ENCODE results near the gene TRMT61A.
A peak's percentile ranks its signal among the peaks of the same experiment; 100 is the strongest.

Gene TRMT61A

GRCh38 chr14:103536693-103537092 is 7.7 kb downstream of the TRMT61A start:
- DNase-seq, result no peak

- DNase-seq, result no peak
These were observed 8.4 kb downstream of the TRMT61A start for GRCh38 chr14:103537175-103537990.

DNA sequence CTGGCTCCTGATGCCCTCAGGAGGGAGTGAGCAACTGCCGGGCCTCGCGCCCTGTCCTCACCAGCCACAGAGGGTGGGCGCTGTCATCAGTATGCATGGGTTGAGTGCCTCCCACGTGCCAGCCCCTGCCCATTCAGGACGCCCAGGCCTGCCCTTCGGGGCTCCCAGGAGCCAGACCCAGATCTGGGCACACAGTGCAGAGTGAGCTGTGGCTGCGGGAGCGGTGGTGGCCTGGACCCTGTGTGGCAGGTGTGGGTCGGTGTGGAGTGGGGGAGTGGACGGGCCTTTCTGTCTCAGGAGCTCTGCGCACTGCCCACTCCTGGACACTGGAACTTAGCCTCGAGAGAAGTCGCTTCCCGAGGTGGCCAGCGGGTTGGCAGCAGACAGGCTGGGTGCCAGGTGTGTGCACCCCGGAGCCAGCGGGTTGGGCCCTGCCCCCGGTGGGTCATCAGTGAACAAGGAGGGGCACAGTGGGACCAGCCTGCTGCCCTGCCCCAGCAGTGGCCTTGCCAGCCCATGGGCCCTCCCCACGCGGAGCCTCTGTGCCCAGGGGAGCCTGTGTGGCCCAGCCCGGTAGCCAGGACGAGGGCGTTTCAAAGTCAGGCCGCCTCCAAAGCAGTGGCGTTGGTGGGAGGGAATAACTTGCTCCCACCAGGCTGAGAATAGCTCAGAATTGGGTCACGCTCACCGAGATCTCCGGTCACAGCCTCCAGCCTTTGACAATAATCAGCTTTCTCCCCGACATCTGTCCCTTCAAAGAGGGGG is 9.5 kb downstream of the TRMT61A start:
- DNase-seq, result no peak

GRCh38 chr14:103539056-103539825 is 10.2 kb downstream of the TRMT61A start:
- DNase-seq, result no peak

- no peak for DNase-seq
These were observed 12.1 kb downstream of the TRMT61A start for GRCh38 chr14:103540821-103541708.

DNA sequence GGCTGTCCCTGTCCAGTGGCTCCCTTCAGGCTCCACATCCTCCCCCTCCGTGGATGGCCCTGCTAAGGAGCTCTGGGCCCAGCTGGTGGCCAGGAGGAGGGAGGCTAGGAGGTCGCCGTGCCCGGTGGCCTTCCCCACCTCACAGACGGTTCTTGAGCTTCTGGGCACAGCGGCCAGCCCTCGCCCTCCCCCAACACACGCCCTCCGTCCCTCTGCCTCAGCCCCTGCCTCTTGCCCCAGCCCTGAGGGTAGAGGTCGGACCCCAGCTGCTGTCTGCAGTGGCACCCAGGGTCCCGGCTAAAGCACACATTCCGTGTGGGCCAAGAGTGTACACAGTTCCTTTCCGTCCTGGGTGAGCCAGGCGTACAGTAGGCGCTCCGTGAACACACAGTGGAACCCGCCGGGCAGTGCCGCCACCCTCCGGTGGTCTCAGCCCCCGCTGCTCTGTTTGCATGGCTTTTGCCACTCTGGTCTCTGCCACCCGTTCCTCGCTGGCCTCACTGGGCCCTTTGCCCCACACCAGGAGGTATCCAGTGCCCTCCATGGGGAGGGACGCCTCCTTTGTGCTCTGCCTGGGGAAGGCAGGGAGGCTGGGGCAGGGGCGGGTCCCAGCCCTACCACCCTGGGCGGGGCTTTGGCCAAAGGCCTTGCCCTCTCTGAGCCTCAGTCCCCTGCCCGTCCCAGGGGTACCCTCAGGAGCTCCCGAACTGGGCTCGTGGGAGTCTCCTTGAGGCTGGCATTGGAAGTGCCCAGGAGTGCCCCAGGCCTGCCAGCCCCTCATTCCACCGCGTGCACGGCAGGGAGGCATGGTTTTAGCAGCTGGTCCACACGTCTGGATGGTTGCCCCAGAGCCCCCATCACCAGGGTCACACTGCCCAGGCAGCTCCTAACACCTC is 13.0 kb downstream of the TRMT61A start:
- no peak for DNase-seq

GRCh38 chr14:103542605-103543088 is 13.7 kb downstream of the TRMT61A start:
- DNase-seq, result no peak

- DNase-seq, result no peak
These were observed 14.1 kb downstream of the TRMT61A start for GRCh38 chr14:103543140-103543539.

DNA sequence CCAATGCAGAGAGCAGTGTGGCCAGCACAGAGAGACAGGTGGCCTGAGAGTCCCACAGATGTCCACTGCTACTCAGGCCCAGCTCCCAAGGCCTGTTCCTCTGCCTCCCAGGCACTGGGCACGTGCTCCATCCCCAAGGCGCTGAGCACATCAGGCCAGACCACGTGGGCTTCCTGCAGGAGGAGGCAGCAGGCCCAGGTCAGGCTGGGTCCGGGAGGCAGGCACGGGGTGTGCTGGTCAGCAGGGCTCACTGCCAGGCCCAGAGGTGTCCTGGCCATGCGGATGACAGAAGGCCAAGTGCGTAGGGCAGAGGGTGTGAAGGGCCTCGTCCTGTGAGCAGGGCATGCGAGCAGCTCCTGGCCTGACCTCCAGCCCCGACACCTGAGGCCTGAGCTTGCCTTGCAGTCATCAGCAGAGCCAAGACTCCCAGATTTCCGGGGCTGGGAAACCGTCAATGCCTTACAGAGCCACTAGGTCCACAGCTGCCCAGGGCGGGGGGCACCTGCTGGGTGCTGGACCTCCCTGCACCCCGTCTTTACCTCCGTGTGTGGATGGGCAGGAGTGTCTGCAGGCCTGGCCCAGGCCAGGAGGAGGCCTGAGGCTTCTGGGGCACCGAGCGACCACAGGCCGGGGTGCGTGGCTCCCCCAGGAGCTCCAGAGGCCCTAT is 14.9 kb downstream of the TRMT61A start:
- no peak for DNase-seq

DNA sequence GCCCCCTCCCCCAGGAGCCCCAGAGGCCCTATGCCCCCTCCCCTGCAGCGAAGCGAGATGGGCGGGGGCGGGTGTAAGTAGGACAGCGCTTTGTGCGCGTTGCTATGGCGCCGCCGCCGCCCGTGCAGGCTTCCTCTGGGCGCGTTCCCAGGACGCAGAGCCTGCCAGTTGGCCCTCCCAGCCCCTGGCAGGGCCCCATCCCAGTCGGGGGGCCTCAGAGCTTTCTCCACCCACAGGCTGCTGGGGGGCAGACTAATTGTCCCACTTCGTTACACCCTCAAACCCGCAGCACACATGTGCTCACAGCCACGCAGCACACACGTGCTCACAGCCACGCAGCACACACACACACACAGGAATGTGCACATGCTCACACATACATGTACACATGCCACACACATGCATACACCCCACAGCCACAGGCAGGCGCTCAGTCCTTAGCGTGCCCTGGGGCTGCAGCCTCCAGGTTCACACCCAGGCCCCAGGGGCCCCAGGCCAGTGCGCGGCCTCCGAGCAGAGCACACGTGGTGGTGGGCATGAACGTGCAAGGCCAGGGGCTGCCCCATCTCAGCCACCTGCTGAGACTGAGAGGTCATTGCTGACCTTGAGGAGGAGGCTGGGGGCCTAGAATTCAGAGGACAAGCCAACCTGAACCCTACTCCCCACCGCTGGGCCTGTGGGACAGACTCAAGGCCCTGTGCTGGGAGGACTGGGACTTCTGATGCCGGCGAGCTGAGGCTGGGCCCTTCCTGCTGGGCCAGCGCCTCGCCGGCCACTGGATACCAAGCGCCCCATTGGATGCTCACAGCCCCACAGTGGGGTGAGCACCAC is 15.6 kb downstream of the TRMT61A start:
- no peak for DNase-seq

DNA sequence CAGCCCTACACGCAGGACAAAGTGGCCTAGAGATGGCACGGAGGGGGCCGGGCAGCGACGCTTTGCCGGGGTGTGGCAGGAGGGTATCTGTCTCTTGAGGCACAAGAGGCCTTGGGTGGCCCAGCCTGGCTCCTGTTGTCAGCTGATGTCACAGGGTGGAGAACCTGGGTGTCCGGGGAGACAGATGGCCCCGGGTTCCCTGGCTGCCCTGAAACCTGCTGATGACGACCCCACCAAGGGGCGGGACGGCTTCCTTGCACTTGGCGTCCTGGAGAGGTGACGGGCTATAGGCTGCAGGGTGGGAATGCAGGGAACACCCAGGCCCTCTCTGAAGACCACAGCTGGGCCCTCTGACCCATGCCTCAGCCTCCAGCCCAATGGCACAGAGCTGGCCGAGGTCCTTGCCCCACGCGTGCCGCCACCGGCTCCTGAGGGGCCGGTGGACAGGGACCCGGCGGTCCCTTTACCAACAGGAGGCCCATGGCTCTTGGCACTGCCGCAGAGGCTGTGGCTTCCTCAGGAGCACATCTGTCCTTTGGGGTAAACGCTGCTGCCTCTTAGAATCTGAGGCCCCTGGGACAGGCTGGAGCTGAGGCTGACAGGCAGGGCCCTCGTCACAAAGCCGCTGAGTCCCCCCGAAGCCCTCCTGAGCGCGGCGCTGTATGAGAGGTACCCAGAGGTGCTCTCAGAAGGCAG is 16.4 kb downstream of the TRMT61A start:
- DNase-seq, result no peak

DNA sequence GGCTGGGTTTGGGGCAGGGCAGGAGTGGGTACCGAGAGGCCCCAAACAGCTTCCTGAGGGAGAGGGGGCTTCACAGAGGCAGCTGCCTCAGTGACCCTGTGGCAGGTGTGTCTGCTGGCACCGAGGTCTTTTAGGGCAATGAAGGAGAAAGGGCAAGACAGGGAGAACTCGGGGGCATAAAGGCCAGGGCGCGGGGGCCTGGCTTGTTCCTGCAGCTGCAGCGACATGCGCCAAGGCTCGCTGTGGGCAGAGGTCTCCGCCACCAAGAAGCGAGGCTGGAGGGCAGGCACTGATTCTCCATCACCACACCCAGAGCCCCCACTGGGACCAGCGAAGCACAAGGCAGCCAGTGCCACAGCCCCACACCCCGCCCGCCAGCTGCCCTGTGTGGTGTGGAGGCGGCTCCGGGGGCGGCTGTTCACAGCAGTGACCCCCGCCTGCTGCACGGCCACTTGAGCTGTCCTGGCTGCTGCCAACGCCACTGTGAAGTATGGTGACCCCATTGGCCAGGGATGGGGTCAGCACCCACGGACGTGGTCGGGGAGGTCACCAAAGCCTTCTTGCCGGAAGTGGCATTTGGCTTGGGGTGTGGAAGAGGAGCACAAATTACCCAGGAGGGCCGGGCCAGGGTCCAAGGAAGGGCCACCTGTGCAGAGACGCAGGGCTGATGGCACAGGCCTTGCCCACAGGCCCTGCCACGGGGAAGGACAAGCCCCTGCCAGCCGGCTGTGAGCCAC is 17.1 kb downstream of the TRMT61A start:
- no peak for DNase-seq

GRCh38 chr14:103546652-103547454 is 17.9 kb downstream of the TRMT61A start:
- peak; percentile 17 for DNase-seq

DNA sequence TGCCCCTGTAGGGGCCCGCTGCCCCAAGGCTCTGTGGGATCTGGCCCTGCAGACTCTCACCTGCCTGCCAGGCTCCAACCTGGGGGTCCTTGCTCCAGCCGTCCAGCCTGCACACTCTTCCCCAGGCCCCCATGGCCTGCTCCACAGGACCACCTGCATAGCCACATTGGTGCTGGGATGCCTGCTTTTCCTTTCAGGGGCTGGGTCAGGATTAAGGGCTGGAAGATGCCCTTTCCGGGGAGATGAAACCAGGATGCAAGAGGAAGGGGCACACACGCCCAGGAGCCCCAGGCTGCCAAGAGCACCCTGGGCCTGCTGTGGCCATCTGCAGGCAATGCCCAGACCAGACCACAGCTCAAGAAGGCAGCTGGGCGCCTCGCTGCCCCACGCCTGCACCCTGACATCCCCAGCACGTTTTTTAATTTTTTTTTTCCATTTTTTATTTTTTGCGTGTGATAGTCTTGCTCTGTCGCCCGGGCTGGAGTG is 18.5 kb downstream of the TRMT61A start:
- DNase-seq, result no peak

GRCh38 chr14:103547941-103548462 is 19.0 kb downstream of the TRMT61A start:
- no peak for DNase-seq

- DNase-seq, result no peak
These were observed 19.7 kb downstream of the TRMT61A start for GRCh38 chr14:103548463-103549351.
